HL-60/S4 (cell line): ENCODE measurements around the gene NUP210L.

Experiments
- in situ Hi-C: fragments of 300-500 bp; cut with MboI; formaldehyde crosslinking; loops from 2 replicates; pipeline ENCODE4 v1.14.3; 2022; ENCODE audit warnings: low sequenced_read_pairs

Gene NUP210L

GRCh38 chr1:153945795-153946621, 208.9 kb downstream of the NUP210L start:
- in situ Hi-C loops = no loop called here

GRCh38 chr1:153945131-153945794, 209.6 kb downstream of the NUP210L start:
- in situ Hi-C loops = no loop called here

- in situ Hi-C loops = no loop called here
These were observed 210.1 kb downstream of the NUP210L start for GRCh38 chr1:153944827-153945117.

GRCh38 chr1:153944005-153944826, 210.7 kb downstream of the NUP210L start:
- in situ Hi-C loops = no loop called here

GRCh38 chr1:153942766-153943549, 211.9 kb downstream of the NUP210L start:
- in situ Hi-C loops = no loop called here
